A673 (cell line): Measurements from ENCODE around the gene SLC38A3. TPM values are rescaled to one million over a fixed set of nuclear protein-coding genes. Genes with fewer than 3 reads are reported as not detected.

Source experiments
- BruUV-seq: library from RNA; stranded (reverse); fragments of 400-500 nt; replicated peaks from 2 replicates; lab custom pipeline; 2021; lab: Mats Ljungman, UMichigan
- CTCF ChIA-PET: fragments of 300-600 bp; sonication (Branson Sonifier 250); formaldehyde crosslinking; loops from one replicate; lab custom pipeline; 2022; ENCODE audit warnings: antibody characterized with exemption; lab: Charles Lee
- POLR2A ChIA-PET: fragments of 300-600 bp; sonication (Branson Sonifier 250); formaldehyde crosslinking; loops from one replicate; lab custom pipeline; 2022; ENCODE audit warnings: antibody characterized with exemption; ENCODE audit not compliant: low non-redundant PET; lab: Charles Lee
- DNase-seq: peaks from one replicate; pipeline ENCODE4 v3.0.0-alpha.2; 2015; ENCODE audit warnings: low spot score
- H3K27ac ChIP-seq: fragments of 200-600 bp; sonication (generic); 2 replicates; pipeline ENCODE4 v1.5.1; 2016; ENCODE audit warnings: mixed run types, low read depth, mild to moderate bottlenecking, mixed read lengths, antibody characterized with exemption, low read length; ENCODE audit not compliant: poor library complexity, severe bottlenecking
- H3K27me3 ChIP-seq: fragments of 200-600 bp; sonication (generic); replicated peaks from 2 replicates; pipeline ENCODE4 v1.6.1; 2017; ENCODE audit warnings: mixed run types, low read depth, mild to moderate bottlenecking, mixed read lengths, antibody characterized with exemption, low read length; ENCODE audit not compliant: insufficient read depth, poor library complexity
- H3K36me3 ChIP-seq: fragments of 200-600 bp; sonication (generic); 2 replicates; pipeline ENCODE4 v1.6.1; 2016; ENCODE audit warnings: mixed run types, mild to moderate bottlenecking, mixed read lengths, antibody characterized with exemption, low read length; ENCODE audit not compliant: insufficient read depth, poor library complexity, severe bottlenecking
- H3K4me1 ChIP-seq: fragments of 200-600 bp; sonication (generic); 2 replicates; pipeline ENCODE4 v1.6.1; 2017; ENCODE audit warnings: mixed run types, mild to moderate bottlenecking, mixed read lengths, antibody characterized with exemption, low read length; ENCODE audit not compliant: insufficient read depth, poor library complexity, severe bottlenecking
- H3K4me3 ChIP-seq: fragments of 200-600 bp; sonication (generic); 2 replicates; pipeline ENCODE4 v1.5.1; 2016; ENCODE audit warnings: low read depth, mixed run types, mild to moderate bottlenecking, mixed read lengths, low read length; ENCODE audit not compliant: poor library complexity, severe bottlenecking
- H3K9me3 ChIP-seq: fragments of 200-600 bp; sonication (generic); 2 replicates; pipeline ENCODE4 v1.6.1; 2016; ENCODE audit warnings: mixed run types, low read depth, mild to moderate bottlenecking, mixed read lengths, antibody characterized with exemption, low read length; ENCODE audit not compliant: poor library complexity, severe bottlenecking
- EZH2 ChIP-seq: fragments of 200-600 bp; sonication (generic); IDR thresholded peaks from 2 replicates; pipeline ENCODE4 v1.6.1; 2017; ENCODE audit warnings: borderline replicate concordance, low read depth, mild to moderate bottlenecking, mixed read lengths, antibody characterized with exemption, low read length; ENCODE audit not compliant: poor library complexity, severe bottlenecking
- intact Hi-C: fragments of 100-400 bp; cut with micrococcal nuclease; formaldehyde crosslinking; loops from one replicate; pipeline ENCODE4 v1.10.0; 2022; ENCODE audit not compliant: unreplicated experiment
- total RNA-seq: library from RNA; stranded (reverse); gene quantifications from 2 replicates; pipeline ENCODE4 v1.2.3, GENCODE V29; 2021
- TF ChIP-seq, protein P1 (sequence below): fragments of 300-800, 200-600 bp; sonication (generic); conservative IDR thresholded peaks from 2 replicates; pipeline ENCODE4 v1.5.1; 2017; ENCODE audit warnings: low read depth, mild to moderate bottlenecking, antibody characterized with exemption, low read length, moderate library complexity, mixed read lengths

The SLC38A3 gene
- total RNA-seq, 1 experiment from 2014 or later = not detected

DNA sequence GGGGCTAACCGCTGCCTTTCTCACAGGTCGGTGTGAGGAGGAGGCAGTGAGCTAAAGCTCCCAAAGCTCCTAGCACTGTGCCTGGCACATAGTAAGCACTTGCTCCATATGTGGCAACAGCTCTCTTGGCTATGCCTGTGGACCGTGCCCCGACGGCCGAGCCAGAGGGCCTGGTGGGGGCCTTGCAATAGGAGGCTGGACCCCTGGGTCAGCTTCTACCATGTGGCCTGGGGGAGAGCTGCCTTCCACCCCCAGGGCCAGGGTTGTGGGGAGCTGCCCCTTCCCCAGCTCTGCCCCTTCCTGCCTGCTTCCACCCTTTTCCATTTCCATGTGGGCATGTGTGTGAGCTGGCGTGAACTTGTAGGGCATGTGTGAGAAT is 30.6 kb upstream of the SLC38A3 start:
- no peaks in the 10 kb centered on the region for H3K4me1 ChIP-seq
- intact Hi-C loops = no loop called here
- ChIA-PET CTCF (no interaction called here), POLR2A (no interaction called here)
- no peaks in the 10 kb centered on the region for H3K36me3 ChIP-seq
- no peak overlapping the region for H3K27ac ChIP-seq
- no peak overlapping the region for H3K4me3 ChIP-seq
- H3K9me3 ChIP-seq = no peaks in the 10 kb centered on the region
- no peak for DNase-seq
- TF ChIP-seq, protein P1, sequence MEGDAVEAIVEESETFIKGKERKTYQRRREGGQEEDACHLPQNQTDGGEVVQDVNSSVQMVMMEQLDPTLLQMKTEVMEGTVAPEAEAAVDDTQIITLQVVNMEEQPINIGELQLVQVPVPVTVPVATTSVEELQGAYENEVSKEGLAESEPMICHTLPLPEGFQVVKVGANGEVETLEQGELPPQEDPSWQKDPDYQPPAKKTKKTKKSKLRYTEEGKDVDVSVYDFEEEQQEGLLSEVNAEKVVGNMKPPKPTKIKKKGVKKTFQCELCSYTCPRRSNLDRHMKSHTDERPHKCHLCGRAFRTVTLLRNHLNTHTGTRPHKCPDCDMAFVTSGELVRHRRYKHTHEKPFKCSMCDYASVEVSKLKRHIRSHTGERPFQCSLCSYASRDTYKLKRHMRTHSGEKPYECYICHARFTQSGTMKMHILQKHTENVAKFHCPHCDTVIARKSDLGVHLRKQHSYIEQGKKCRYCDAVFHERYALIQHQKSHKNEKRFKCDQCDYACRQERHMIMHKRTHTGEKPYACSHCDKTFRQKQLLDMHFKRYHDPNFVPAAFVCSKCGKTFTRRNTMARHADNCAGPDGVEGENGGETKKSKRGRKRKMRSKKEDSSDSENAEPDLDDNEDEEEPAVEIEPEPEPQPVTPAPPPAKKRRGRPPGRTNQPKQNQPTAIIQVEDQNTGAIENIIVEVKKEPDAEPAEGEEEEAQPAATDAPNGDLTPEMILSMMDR = no peak
- TF ChIP-seq EZH2 = no peak
- no peaks in the 10 kb centered on the region for H3K27me3 ChIP-seq
- no TSS peak for BruUV-seq

DNA sequence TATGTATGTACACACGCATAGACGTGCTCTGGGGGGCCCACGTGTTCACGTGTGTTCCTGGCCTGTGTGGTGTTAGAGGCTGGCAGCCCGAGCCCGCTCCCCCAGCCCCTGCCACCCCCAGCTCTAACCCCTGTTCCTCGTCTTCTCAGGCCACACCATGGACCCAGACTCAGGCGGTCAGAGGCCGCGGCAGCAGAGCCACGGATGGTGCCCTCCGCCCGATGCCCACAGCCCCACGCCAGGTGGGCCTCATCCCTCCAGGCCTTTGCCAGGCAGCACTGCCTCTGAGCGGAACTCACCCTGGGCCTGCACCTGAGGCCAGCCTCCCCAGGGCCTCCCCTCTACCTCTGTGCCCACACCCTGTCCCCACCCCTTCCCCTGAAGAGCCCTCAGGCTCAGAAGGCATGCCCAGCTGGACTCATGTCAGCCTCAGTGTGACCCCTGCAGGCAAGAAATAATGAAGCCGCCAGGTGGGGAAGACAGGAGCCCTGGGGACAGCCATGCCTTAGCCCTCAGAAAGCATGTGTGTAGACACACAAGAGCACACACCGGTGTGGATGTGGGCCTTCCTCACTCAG is 30.0 kb upstream of the SLC38A3 start:
- H3K27ac ChIP-seq = no peak overlapping the region
- TF ChIP-seq, protein P1 = no peak
- no peak for TF ChIP-seq EZH2
- DNase-seq = no peak
- H3K27me3 ChIP-seq = no peaks in the 10 kb centered on the region
- CTCF ChIA-PET = no interaction called here
- no peaks in the 10 kb centered on the region for H3K4me1 ChIP-seq
- intact Hi-C loops = no loop called here
- POLR2A ChIA-PET = no interaction called here
- no peaks in the 10 kb centered on the region for H3K36me3 ChIP-seq
- no peaks in the 10 kb centered on the region for H3K9me3 ChIP-seq
- no peak overlapping the region for H3K4me3 ChIP-seq
- no TSS peak for BruUV-seq

DNA sequence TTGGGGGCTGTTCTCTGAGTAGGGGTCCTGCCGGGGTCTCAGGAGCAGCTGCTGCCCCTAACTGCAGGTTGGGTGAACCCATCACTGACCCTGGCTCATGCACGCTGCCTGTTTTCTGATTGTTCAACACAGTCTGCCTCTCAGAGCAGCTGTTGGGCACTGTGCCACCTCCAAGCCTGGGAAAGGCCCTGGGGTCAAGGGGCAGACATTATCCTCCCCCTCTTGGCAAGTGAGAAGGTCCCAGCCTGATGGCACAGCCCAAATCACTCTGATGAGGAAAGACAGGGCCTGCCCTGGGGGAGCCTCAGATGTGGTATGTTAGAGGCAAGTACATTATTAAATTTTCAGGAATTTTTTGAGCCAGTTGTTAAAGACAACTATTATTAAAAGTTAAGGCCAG is 27.7 kb upstream of the SLC38A3 start:
- no peaks in the 10 kb centered on the region for H3K36me3 ChIP-seq
- H3K27ac ChIP-seq = no peak overlapping the region
- DNase-seq = no peak
- H3K27me3 ChIP-seq = no peaks in the 10 kb centered on the region
- ChIA-PET CTCF (no interaction called here), POLR2A (no interaction called here)
- H3K4me3 ChIP-seq = no peak overlapping the region
- H3K4me1 ChIP-seq = no peaks in the 10 kb centered on the region
- intact Hi-C loops = no loop called here
- no peaks in the 10 kb centered on the region for H3K9me3 ChIP-seq
- no peak for TF ChIP-seq EZH2
- TF ChIP-seq, protein P1 = no peak
- no TSS peak for BruUV-seq
